Stimulated activated effector memory CD8-positive, alpha-beta T cell treated with anti-CD3 and anti-CD28 coated beads, Interleukin-12 subunit alpha, Interleukin-12 subunit beta, amount 100 ng/mL, for 72 hours (primary cell): ENCODE data around the gene AGAP1.
A peak's percentile ranks its signal among the peaks of the same experiment; 100 is the strongest.

Source experiments
- ATAC-seq: fragments of 150-1000 bp; cut with Tn5 transposase; 2 replicates; pipeline ENCODE4 v1.10.0; 2021
- DNase-seq, 2 donors: peaks; one replicate each; pipeline ENCODE4 v3.0.0; 2021 to 2022; ENCODE audit warnings: low spot score in 2 of 2
- H3K27ac Mint-ChIP-seq: one replicate; pipeline ENCODE4 v1.8.0; 2022; ENCODE audit warnings: mild to moderate bottlenecking, mixed read lengths
- H3K36me3 Mint-ChIP-seq: one replicate; pipeline ENCODE4 v1.8.0; 2022; ENCODE audit warnings: mild to moderate bottlenecking, mixed read lengths
- H3K4me1 Mint-ChIP-seq: one replicate; pipeline ENCODE4 v1.8.0; 2022; ENCODE audit warnings: mixed read lengths
- H3K4me3 Mint-ChIP-seq: one replicate; pipeline ENCODE4 v1.8.0; 2022; ENCODE audit warnings: mild to moderate bottlenecking, mixed read lengths
- H3K9me3 Mint-ChIP-seq: one replicate; pipeline ENCODE4 v1.8.0; 2022; ENCODE audit warnings: mixed read lengths

The AGAP1 gene

DNA sequence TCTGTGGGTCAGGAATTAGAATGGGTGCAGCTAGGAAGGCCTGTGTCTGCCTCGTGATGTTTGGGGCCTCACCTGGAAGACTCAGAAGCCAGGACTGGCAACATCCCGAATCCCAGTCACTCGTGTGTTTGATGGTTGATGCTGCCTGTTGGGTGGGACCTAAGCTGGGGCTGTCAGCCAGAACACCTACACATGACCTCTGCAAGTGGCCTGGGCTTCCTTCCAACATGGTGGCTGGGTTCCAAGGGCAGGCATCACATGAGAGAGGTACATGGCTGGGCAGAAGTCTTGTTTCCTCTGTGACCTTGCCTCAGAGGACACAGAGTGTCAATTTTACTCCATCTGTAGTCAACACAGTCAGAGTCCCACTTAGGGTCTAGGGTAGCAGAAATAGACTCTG lies 496.5 kb downstream of the AGAP1 start:
- no peaks in the 10 kb centered on the region for H3K9me3 Mint-ChIP-seq
- no peak overlapping the region for H3K4me3 Mint-ChIP-seq
- DNase-seq = no peak
- peaks cover 20% of the 10 kb centered on the region for H3K4me1 Mint-ChIP-seq
- H3K36me3 Mint-ChIP-seq = no peaks in the 10 kb centered on the region
- ATAC-seq = no peak
- no peak overlapping the region for H3K27ac Mint-ChIP-seq

DNA sequence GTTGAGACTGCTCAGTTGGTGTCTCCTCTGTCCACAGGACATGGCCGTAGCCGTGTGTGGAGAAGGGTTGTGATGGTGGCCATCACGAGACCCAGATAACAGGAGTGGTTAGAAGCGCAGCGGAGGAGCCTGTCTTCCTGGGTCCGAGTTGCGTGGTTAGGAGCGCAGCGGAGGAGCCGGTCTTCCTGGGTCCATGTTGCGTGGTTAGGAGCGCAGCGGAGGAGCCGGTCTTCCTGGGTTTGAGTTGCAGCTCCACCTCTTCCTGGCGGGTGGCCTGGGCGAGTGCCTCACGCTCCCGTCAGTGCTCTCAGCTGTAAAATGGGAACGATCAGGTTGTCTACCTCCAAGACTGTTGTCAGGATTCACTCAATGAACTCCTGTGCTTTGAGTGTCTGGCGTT lies 498.2 kb downstream of the AGAP1 start:
- ATAC-seq (no peak), DNase-seq (no peak)
- H3K4me3 Mint-ChIP-seq = no peak overlapping the region
- H3K27ac Mint-ChIP-seq = no peak overlapping the region
- no peaks in the 10 kb centered on the region for H3K36me3 Mint-ChIP-seq
- no peaks in the 10 kb centered on the region for H3K9me3 Mint-ChIP-seq
- H3K4me1 Mint-ChIP-seq = peaks cover 20% of the 10 kb centered on the region

DNA sequence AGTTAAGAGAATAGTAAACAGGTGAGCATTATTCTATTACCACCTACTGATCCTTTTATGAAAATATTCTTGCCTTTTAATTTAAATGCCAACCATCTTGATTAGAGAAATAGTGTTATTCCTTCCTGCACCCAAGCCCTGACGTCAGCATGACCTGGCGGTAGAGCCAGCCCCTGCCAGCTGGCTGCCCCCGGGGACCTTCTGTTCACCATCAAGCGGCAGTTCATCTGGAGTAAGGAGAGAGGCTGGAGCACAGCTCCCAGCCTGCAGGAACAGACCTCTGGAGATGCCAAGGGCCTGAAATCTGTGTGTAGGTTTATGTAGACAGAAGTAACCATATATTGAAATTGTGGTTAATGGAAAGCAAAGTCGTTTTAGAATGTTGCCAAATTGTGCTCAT lies 502.6 kb downstream of the AGAP1 start:
- no peak overlapping the region for H3K4me3 Mint-ChIP-seq
- H3K4me1 Mint-ChIP-seq = peaks cover 13% of the 10 kb centered on the region
- no peaks in the 10 kb centered on the region for H3K36me3 Mint-ChIP-seq
- no peak overlapping the region for H3K27ac Mint-ChIP-seq
- ATAC-seq (no peak), DNase-seq (no peak)
- H3K9me3 Mint-ChIP-seq = no peaks in the 10 kb centered on the region

DNA sequence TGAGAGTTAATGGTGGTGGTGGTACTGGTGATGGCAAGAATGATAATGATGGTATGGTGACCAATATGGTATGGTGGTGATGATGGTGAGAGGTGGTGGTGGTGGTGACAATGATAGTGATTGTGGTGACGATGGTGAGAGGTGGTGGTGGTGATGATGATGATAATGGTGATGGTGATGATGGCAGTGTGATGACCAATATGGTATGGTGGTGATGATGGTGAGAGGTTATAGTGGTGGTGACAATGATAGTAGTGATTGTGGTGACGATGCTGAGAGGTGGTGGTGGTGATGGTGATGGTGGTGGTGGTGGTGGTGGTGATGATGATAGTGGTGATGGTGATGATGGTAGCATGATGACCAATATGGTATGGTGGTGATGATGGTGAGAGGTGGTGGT lies 505.2 kb downstream of the AGAP1 start:
- peak; percentile 45 for ATAC-seq
- DNase-seq = no peak
- H3K36me3 Mint-ChIP-seq = no peaks in the 10 kb centered on the region
- H3K9me3 Mint-ChIP-seq = no peaks in the 10 kb centered on the region
- no peak overlapping the region for H3K4me3 Mint-ChIP-seq
- H3K27ac Mint-ChIP-seq = no peak overlapping the region
- H3K4me1 Mint-ChIP-seq = peaks cover 19% of the 10 kb centered on the region

DNA sequence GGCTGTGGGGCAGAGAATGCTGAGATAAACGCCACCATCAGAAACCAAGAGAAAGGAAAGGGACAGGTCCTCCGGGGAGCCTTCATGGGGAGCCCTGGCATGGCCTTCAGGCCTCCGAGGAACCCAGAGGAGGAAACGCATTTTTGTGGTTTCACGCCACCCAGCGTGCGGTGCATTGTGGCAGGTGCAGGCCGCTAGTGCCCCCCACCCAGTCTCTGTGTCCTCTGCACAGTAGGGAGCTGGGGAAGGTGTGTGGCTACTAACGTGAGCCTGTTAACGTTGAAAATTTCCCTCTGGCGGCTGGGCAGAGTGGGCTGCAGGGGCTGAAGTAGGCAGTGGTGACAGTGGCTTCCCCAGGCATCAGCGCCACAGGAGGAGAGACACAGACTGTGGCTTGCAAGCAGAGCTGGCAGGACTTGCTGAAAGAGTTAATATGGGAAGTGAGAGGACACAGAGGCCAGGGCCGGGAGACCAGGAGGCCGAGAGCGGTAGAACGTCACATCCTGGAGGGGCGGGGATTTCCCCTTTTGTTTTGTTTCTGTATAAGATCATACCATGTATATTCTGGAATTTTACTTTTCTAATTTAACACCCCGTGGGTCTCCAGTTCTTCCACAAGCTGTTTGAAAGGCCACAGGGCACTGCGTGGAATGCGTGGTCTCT lies 507.5 kb downstream of the AGAP1 start:
- H3K9me3 Mint-ChIP-seq = no peaks in the 10 kb centered on the region

DNA sequence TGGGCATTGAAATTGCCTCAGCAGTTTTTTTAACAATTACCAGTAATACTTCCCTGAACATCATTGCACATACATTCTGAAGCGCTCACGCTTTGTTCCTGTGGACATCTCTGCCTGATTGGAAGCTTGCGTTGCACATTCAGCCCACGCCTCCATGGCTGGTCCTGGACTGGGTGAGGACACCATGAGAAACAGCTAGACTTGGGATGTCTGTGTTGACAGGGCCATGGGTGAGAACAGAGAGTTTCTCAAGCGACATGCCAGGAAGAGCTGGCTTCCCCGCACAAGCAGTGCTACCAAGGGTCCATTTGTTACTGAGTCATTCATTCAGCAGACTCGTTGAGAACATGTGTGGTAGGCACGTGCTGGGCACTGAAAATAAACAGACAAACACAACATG lies 508.0 kb downstream of the AGAP1 start:
- H3K9me3 Mint-ChIP-seq = no peaks in the 10 kb centered on the region
- no peak overlapping the region for H3K27ac Mint-ChIP-seq
- no peak overlapping the region for H3K4me3 Mint-ChIP-seq
- H3K4me1 Mint-ChIP-seq = peaks cover 19% of the 10 kb centered on the region
- no peak for ATAC-seq
- H3K36me3 Mint-ChIP-seq = no peaks in the 10 kb centered on the region
- no peak for DNase-seq

More for the DNA sequence above, 507.5 kb downstream of the AGAP1 start:
- H3K4me3 Mint-ChIP-seq = no peak overlapping the region
- peak overlapping the region; percentile 71 for H3K27ac Mint-ChIP-seq
- H3K4me1 Mint-ChIP-seq = peaks cover 19% of the 10 kb centered on the region
- DNase-seq (no peak), ATAC-seq (peak; percentile 43)
- no peaks in the 10 kb centered on the region for H3K36me3 Mint-ChIP-seq

DNA sequence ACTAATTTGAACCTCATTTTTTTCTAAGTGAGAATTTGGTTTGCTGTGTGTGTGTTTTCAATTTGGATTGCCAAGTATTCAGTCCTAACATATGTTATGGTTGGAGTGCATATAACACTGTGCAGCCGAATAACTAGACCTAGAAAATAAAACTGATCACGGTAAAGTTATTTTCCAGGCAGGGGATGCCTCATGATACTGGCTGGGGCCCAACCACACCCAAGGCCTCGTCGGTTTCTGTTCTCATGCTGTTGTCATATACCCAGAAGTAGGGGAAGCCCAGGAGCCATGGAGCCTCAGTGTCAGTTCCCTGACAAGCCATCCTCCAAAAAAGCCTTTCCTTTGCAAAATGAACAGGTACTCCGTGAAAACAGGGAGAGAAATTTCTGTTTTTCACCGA lies 514.2 kb downstream of the AGAP1 start:
- H3K36me3 Mint-ChIP-seq = no peaks in the 10 kb centered on the region
- peaks cover 7% of the 10 kb centered on the region for H3K4me1 Mint-ChIP-seq
- no peaks in the 10 kb centered on the region for H3K9me3 Mint-ChIP-seq
- no peak overlapping the region for H3K4me3 Mint-ChIP-seq
- no peak overlapping the region for H3K27ac Mint-ChIP-seq
- no peak for ATAC-seq
- DNase-seq = no peak

DNA sequence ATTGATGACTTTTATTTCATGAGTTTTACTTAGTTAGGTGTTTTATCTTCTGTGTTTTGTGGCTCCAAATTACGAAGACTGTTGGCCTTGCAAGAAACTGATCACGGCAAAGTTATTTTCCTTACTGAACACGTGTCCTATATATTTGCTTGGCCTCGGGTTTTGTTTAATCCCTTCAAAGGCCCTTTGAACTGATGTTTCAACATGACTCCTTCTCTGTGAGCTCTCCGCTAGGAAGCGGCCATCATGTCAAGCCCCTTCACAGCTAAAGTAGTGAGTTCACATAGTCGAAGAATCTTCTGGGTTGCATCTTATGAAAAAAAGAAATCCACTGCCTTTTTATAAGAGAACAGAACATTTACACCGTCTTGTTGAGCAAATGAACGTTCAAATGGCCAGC lies 515.0 kb downstream of the AGAP1 start:
- ATAC-seq (no peak), DNase-seq (no peak)
- no peaks in the 10 kb centered on the region for H3K36me3 Mint-ChIP-seq
- no peak overlapping the region for H3K27ac Mint-ChIP-seq
- no peaks in the 10 kb centered on the region for H3K9me3 Mint-ChIP-seq
- H3K4me1 Mint-ChIP-seq = peaks cover 7% of the 10 kb centered on the region
- H3K4me3 Mint-ChIP-seq = no peak overlapping the region

DNA sequence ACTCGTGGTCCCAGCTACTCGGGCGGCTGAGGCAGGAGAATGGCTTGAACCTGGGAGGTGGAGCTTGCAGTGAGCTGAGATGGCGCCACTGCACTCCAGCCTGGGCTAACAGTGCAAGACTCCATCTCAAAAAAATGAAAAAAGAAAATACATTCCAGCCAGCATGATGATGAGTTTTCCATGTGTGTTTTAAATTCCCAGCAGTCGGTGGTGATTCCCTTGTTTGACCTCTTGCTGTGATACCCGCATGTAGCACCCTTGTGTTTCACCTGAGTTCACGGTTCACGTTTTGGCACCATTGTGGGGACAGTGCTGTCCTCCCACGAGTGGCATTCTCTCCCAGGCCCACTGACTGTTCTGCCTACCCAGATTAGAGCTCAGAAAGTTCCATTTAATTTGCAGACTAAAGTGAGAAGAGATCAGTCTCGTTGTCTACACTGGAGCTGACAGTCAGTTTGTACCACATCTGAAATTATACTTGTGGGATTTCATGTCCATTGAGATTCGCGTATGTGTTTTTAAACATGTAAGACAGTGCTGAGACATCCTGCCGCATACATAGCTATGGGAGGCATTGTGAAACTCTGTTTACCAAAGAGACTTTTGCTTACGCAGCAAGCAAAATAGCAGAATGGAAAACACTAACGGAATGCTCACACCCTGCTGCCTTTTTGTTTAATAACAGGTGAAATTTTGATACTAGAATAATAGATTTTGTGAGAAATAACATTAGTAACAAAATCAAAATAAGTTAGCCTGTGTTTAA lies 517.3 kb downstream of the AGAP1 start:
- Mint-ChIP-seq H3K9me3 (no peaks in the 10 kb centered on the region), H3K27ac (no peak overlapping the region), H3K4me1 (peaks cover 18% of the 10 kb centered on the region), H3K36me3 (no peaks in the 10 kb centered on the region), H3K4me3 (no peak overlapping the region)
- no peak for ATAC-seq
- no peak for DNase-seq

DNA sequence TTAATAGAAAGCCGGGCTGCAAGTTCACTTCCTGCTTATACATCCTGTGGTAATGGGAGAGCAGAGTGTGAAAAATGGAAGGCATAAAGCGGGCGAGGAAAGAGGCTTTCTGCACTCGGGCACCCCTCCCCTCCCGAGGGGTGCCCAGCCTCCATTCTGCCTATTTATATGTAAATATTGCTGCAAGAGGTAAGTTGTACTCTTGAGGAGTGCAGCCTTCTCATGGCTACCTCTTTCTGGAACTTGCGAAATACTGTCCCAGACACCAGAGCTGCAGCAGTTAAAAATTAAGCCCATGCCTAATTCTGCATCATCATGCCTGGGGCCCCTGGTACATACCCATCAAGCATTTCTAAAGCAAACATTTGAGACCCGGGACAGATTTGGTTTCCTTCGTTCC lies 518.3 kb downstream of the AGAP1 start:
- Mint-ChIP-seq H3K27ac (no peak overlapping the region), H3K4me1 (peaks cover 18% of the 10 kb centered on the region), H3K4me3 (no peak overlapping the region), H3K36me3 (no peaks in the 10 kb centered on the region), H3K9me3 (no peaks in the 10 kb centered on the region)
- ATAC-seq = no peak
- DNase-seq = no peak

DNA sequence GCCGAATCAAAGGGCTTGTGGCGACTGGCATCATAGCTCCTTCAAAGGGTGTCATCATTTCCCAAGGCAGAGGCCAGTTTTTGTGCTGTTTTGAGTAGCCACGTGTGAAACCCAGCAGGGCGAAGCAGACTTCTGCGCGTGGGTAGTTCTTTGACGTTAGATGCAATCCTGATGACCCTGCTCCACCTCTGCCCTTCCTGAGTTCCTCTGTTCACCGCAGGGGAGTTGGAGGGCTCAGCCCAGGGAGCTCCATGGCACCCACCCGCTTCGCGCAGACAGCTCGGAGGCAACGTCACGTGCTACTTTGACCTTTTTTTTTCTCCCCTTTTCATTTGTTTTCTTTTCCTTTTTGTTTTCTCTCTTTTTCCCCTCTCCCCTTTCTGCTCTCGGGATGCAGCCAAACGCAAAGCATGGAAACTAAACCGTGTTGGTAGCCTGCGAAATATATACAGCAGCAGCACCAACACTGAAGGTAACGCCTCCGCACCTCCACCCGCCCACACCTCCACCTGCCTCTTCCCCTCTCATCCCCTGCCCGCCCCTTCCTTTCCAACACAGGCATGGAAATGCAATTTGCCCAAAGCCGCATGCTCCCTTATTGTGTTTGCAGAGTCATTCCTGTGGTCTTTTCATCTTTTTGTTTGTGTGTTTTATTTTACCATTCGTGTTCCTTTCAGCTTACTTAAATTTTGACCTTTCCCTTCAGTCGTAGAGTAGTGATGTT lies 520.7 kb downstream of the AGAP1 start:
- Mint-ChIP-seq H3K4me1 (peaks cover 18% of the 10 kb centered on the region), H3K27ac (no peak overlapping the region), H3K36me3 (peaks cover 4% of the 10 kb centered on the region), H3K4me3 (no peak overlapping the region), H3K9me3 (no peaks in the 10 kb centered on the region)
- ATAC-seq = peak; percentile 34
- no peak for DNase-seq

DNA sequence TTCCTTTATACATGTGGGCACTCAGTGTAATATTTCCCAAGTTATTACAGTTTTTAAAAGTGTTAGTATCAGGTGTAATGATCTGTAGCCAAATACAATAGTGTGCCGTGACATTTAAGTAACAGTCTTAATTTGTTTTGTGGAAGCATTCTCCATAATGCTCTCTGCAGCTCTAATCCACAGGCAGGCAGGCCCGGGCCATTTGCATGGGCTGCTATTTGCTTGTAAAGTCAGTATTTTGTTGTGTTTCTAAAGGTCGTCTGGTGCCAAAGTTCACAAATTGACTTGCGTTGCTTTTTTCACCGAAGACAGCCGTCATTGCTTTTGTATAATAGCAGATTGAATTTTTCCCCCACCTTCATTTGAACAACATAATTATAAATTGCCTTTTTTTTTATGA lies 521.3 kb downstream of the AGAP1 start:
- Mint-ChIP-seq H3K4me1 (peaks cover 18% of the 10 kb centered on the region), H3K36me3 (peaks cover 4% of the 10 kb centered on the region), H3K4me3 (no peak overlapping the region), H3K27ac (no peak overlapping the region), H3K9me3 (no peaks in the 10 kb centered on the region)
- no peak for DNase-seq
- ATAC-seq = no peak

DNA sequence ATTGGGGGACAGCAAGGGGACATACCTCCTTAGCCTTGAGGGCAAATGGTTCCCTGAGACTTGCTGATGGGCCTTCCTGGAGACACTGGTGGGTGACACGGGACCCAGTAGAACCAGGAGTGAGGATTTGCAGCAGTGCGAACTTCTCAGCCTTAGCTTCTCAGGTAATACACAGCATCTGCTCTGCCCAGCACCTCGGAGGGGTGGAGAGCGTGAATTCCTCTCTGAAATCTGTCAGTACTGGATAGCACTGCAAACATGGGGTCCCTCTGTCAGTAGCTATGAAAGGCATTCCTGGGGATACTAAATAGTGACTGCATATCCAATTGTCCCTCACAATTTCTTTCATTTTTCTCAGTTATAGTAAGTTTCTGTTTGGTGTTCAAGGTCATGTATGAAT lies 522.7 kb downstream of the AGAP1 start:
- Mint-ChIP-seq H3K36me3 (peaks cover 4% of the 10 kb centered on the region), H3K4me3 (no peak overlapping the region), H3K4me1 (peaks cover 17% of the 10 kb centered on the region), H3K9me3 (no peaks in the 10 kb centered on the region), H3K27ac (no peak overlapping the region)
- DNase-seq = no peak
- no peak for ATAC-seq

DNA sequence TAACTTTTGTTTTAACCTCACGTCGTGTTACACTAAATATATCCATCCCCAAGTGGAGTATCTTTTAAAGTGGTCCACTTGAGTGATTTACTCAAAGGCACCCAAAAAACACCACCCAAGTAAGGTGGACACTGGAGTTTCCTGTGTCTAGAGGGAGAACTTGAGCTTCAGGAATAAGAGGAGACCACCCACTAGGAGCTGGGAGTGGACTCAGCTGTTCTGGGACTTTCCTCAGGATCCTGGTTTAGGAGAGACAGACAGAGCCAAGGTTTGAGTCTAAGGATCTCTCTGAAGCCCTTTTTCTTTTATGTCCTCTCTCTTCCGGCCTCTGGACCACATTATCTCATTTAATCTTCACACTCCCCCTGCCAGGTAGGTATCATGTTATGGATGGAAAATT lies 523.6 kb downstream of the AGAP1 start:
- no peaks in the 10 kb centered on the region for H3K9me3 Mint-ChIP-seq

DNA sequence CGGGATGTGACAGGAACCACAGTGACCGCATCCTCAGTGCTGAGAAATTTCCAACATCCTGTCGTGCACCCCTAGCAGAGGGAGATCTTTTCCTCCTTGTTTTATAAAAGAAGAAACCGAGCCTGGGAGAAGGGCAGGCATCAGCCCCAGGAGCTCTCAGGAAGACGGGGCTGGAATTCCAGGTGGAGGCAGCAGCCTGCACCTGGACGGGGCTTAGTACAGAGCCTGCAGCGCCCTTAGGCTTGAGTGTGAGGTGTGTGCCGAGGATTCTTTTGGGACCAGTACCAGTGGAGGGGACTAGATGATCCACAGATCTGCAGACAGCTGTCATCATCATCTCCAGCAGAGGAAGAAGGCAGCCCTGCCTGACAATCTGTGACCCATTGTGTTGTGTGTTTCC lies 525.6 kb downstream of the AGAP1 start:
- peaks cover 4% of the 10 kb centered on the region for H3K36me3 Mint-ChIP-seq
- peaks cover 9% of the 10 kb centered on the region for H3K4me1 Mint-ChIP-seq
- no peak overlapping the region for H3K4me3 Mint-ChIP-seq
- no peaks in the 10 kb centered on the region for H3K9me3 Mint-ChIP-seq
- DNase-seq = no peak
- no peak overlapping the region for H3K27ac Mint-ChIP-seq
- ATAC-seq = no peak

More for the DNA sequence above, 523.6 kb downstream of the AGAP1 start:
- no peak overlapping the region for H3K4me3 Mint-ChIP-seq
- peaks cover 4% of the 10 kb centered on the region for H3K36me3 Mint-ChIP-seq
- ATAC-seq (no peak), DNase-seq (no peak)
- H3K27ac Mint-ChIP-seq = no peak overlapping the region
- H3K4me1 Mint-ChIP-seq = peaks cover 10% of the 10 kb centered on the region
